ENCODE data around the gene TNFAIP8. TPM values are rescaled to one million over a fixed set of nuclear protein-coding genes. Genes with fewer than 3 reads are reported as not detected.

TNFAIP8 gene
- total RNA-seq, 1 experiment from 2014 or later, result 16.4 TPM

GRCh38 chr5:119346394-119346793 lies 9.4 kb upstream of the TNFAIP8 start:
- Histone ChIP-seq H3K4me2 (no peak overlapping the region), H3K4me3 (no peak overlapping the region), H3K36me3 (ENCODE audit: low read depth) (no peaks in the 10 kb centered on the region), H3K9me3 (ENCODE audit: insufficient read depth, low read depth) (no peaks in the 10 kb centered on the region), H3K9me2 (ENCODE audit: insufficient read depth) (no peaks in the 10 kb centered on the region), H4K20me1 (ENCODE audit: insufficient read depth) (no peaks in the 10 kb centered on the region), H3F3A (ENCODE audit: insufficient read depth, low read depth) (no peaks in the 10 kb centered on the region), H3K27ac (no peak overlapping the region), H3K27me3 (ENCODE audit: insufficient read depth, low read depth) (no peaks in the 10 kb centered on the region), H3K79me2 (ENCODE audit: low read depth) (0 out of 2 replicates have a peak, but pooled peaks cover 4% of the 10 kb centered on the region), H3K4me1 (replicated peaks; ENCODE audit: insufficient read depth) (peaks cover 15% of the 10 kb centered on the region), H2AFZ (no peak overlapping the region)
- intact Hi-C loops (cut with micrococcal nuclease; ENCODE audit: unreplicated experiment), result no loop called here
- CTCF ChIA-PET, result no interaction called here
- POLR2A ChIA-PET (ENCODE audit: unreplicated experiment), result no interaction called here
- no TSS peak for BruUV-seq (replicated peaks)
- TF ChIP-seq EZH2 (IDR thresholded peaks at IDR 0.05; ENCODE audit: low read depth), result no peak
- no peak for DNase-seq

- Histone ChIP-seq H4K20me1 (ENCODE audit: insufficient read depth) (no peaks in the 10 kb centered on the region), H3K9me2 (ENCODE audit: insufficient read depth) (no peaks in the 10 kb centered on the region), H3K27me3 (ENCODE audit: insufficient read depth, low read depth) (no peaks in the 10 kb centered on the region), H3K4me2 (no peak overlapping the region), H3K36me3 (ENCODE audit: low read depth) (no peaks in the 10 kb centered on the region), H3K4me1 (replicated peaks; ENCODE audit: insufficient read depth) (peaks cover 15% of the 10 kb centered on the region), H3K4me3 (no peak overlapping the region), H3K79me2 (ENCODE audit: low read depth) (0 out of 2 replicates have a peak, but pooled peaks cover 4% of the 10 kb centered on the region), H3F3A (ENCODE audit: insufficient read depth, low read depth) (no peaks in the 10 kb centered on the region), H3K27ac (no peak overlapping the region), H2AFZ (no peak overlapping the region), H3K9me3 (ENCODE audit: insufficient read depth, low read depth) (no peaks in the 10 kb centered on the region)
- no TSS peak for BruUV-seq (replicated peaks)
- CTCF ChIA-PET, result no interaction called here
- POLR2A ChIA-PET (ENCODE audit: unreplicated experiment), result no interaction called here
- DNase-seq, result peak in 1 of 2 experiments; percentile 34
- intact Hi-C loops (cut with micrococcal nuclease; ENCODE audit: unreplicated experiment), result no loop called here
- no peak for TF ChIP-seq CTCF (conservative IDR thresholded peaks at IDR 0.05)
- no peak for TF ChIP-seq EZH2 (IDR thresholded peaks at IDR 0.05; ENCODE audit: low read depth)
Observed at GRCh38 chr5:119347574-119347973, 8.2 kb upstream of the TNFAIP8 start.

- intact Hi-C loops (cut with micrococcal nuclease; ENCODE audit: unreplicated experiment), result no loop called here
- CTCF ChIA-PET, result no interaction called here
- Histone ChIP-seq H3K9me2 (ENCODE audit: insufficient read depth) (no peaks in the 10 kb centered on the region), H4K20me1 (ENCODE audit: insufficient read depth) (no peaks in the 10 kb centered on the region), H3K4me1 (replicated peaks; ENCODE audit: insufficient read depth) (peaks cover 19% of the 10 kb centered on the region), H3K27ac (no peak overlapping the region), H3K4me3 (no peak overlapping the region), H2AFZ (no peak overlapping the region), H3K79me2 (ENCODE audit: low read depth) (0 out of 2 replicates have a peak, but pooled peaks cover 4% of the 10 kb centered on the region), H3K27me3 (ENCODE audit: insufficient read depth, low read depth) (no peaks in the 10 kb centered on the region), H3F3A (ENCODE audit: insufficient read depth, low read depth) (no peaks in the 10 kb centered on the region), H3K4me2 (no peak overlapping the region), H3K9me3 (ENCODE audit: insufficient read depth, low read depth) (no peaks in the 10 kb centered on the region), H3K36me3 (ENCODE audit: low read depth) (no peaks in the 10 kb centered on the region)
- no TSS peak for BruUV-seq (replicated peaks)
- POLR2A ChIA-PET (ENCODE audit: unreplicated experiment), result no interaction called here
- TF ChIP-seq CTCF (conservative IDR thresholded peaks at IDR 0.05), result no peak
- TF ChIP-seq EZH2 (IDR thresholded peaks at IDR 0.05; ENCODE audit: low read depth), result no peak
- no peak for DNase-seq
Observed at GRCh38 chr5:119347991-119348390, 7.8 kb upstream of the TNFAIP8 start.

- DNase-seq, result no peak
- Histone ChIP-seq H3K36me3 (ENCODE audit: low read depth) (no peaks in the 10 kb centered on the region), H3K79me2 (ENCODE audit: low read depth) (peaks cover 26% of the 10 kb centered on the region), H3K4me1 (replicated peaks; ENCODE audit: insufficient read depth) (peaks cover 44% of the 10 kb centered on the region), H3K4me3 (no peak overlapping the region), H2AFZ (no peak overlapping the region), H3K9me2 (ENCODE audit: insufficient read depth) (no peaks in the 10 kb centered on the region), H3K27ac (no peak overlapping the region), H3K9me3 (ENCODE audit: insufficient read depth, low read depth) (no peaks in the 10 kb centered on the region), H3K4me2 (no peak overlapping the region), H3F3A (ENCODE audit: insufficient read depth, low read depth) (peaks cover 4% of the 10 kb centered on the region; the same call in 1 of the 2 replicates), H3K27me3 (ENCODE audit: insufficient read depth, low read depth) (no peaks in the 10 kb centered on the region), H4K20me1 (ENCODE audit: insufficient read depth) (no peaks in the 10 kb centered on the region)
- no TSS peak for BruUV-seq (replicated peaks)
- TF ChIP-seq EZH2 (IDR thresholded peaks at IDR 0.05; ENCODE audit: low read depth) (no peak), CTCF (conservative IDR thresholded peaks at IDR 0.05) (no peak)
- ChIA-PET CTCF (no interaction called here), POLR2A (ENCODE audit: unreplicated experiment) (interaction anchor here (0.6 kb wide), 1 partner anchor 37 kb away, joined by 4 read pairs; no protein-coding TSS in a partner anchor)
- intact Hi-C loops (cut with micrococcal nuclease; ENCODE audit: unreplicated experiment), result no loop called here
Observed at GRCh38 chr5:119353213-119353612, 2.6 kb upstream of the TNFAIP8 start.
